ENCODE data around the gene ATG9A. TPM values are rescaled to one million over a fixed set of nuclear protein-coding genes. Genes with fewer than 3 reads are reported as not detected.

The ATG9A gene
- total RNA-seq, 1 experiment from 2014 or later: 42.9 TPM

- H3K27me3 Mint-ChIP-seq (ENCODE audit: low read depth): no peaks in the 10 kb centered on the region
- peaks cover 12% of the 10 kb centered on the region for H3K4me1 Mint-ChIP-seq
- peak overlapping the region; percentile 69 for H3K4me3 Mint-ChIP-seq
- H3K36me3 Mint-ChIP-seq: peaks cover 47% of the 10 kb centered on the region
- no peak for ATAC-seq
- ChIA-PET POLR2A (interaction anchor here (0.5 to 2.4 kb wide), 4 partner anchors 10 to 25 kb away, joined by 3 to 18 read pairs (median 9); partner anchors contain the start of genes ABCB6, GLB1L, STK16 and TUBA4B), CTCF (interaction anchor here (1.2 to 2.4 kb wide), 4 partner anchors 10 to 67 kb away, joined by 4 to 21 read pairs (median 7); partner anchors contain the start of gene ABCB6)
- H3K9me3 Mint-ChIP-seq: no peaks in the 10 kb centered on the region
- no peak overlapping the region for H3K27ac Mint-ChIP-seq
- no peak for DNase-seq (ENCODE audit: low spot score)
- TF ChIP-seq ETV6 (CRISPR knock-in tag; IDR thresholded peaks at IDR 0.05): no peak
- TF ChIP-seq NFE2L1 (CRISPR knock-in tag; IDR thresholded peaks at IDR 0.05): no peak
Observed at GRCh38 chr2:219228041-219228910, 1.2 kb downstream of the ATG9A start.

DNA sequence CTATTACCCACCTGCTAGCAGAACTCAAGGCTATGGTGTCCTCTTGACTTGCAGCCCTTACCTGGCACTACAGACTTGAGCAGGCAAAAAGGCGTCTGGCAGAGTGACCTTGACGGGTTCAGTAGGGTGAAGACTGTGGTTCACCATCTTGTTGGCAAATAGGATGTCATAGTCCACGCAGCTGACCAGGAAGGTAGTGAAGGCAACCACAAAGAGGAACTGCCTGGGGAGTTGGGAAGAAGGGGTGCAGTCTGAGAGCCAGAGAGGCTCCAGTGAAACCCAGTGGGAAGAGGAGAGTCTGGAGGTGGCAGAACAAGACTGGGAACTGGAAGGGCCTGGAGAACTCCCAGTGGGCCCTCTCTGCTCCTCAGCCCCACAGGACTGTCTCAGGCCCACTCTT, 4.1 kb downstream of the ATG9A start:
- Mint-ChIP-seq H3K4me1 (peaks cover 10% of the 10 kb centered on the region), H3K27ac (no peak overlapping the region), H3K9me3 (no peaks in the 10 kb centered on the region), H3K36me3 (peaks cover 43% of the 10 kb centered on the region), H3K4me3 (no peak overlapping the region), H3K27me3 (ENCODE audit: low read depth) (no peaks in the 10 kb centered on the region)
- ATAC-seq (no peak), DNase-seq (ENCODE audit: low spot score) (no peak)
- POLR2A ChIA-PET: no interaction called here
- TF ChIP-seq, protein P1, sequence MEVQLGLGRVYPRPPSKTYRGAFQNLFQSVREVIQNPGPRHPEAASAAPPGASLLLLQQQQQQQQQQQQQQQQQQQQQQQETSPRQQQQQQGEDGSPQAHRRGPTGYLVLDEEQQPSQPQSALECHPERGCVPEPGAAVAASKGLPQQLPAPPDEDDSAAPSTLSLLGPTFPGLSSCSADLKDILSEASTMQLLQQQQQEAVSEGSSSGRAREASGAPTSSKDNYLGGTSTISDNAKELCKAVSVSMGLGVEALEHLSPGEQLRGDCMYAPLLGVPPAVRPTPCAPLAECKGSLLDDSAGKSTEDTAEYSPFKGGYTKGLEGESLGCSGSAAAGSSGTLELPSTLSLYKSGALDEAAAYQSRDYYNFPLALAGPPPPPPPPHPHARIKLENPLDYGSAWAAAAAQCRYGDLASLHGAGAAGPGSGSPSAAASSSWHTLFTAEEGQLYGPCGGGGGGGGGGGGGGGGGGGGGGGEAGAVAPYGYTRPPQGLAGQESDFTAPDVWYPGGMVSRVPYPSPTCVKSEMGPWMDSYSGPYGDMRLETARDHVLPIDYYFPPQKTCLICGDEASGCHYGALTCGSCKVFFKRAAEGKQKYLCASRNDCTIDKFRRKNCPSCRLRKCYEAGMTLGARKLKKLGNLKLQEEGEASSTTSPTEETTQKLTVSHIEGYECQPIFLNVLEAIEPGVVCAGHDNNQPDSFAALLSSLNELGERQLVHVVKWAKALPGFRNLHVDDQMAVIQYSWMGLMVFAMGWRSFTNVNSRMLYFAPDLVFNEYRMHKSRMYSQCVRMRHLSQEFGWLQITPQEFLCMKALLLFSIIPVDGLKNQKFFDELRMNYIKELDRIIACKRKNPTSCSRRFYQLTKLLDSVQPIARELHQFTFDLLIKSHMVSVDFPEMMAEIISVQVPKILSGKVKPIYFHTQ (CRISPR knock-in tag; IDR thresholded peaks at IDR 0.05): no peak
- TF ChIP-seq, protein P2, sequence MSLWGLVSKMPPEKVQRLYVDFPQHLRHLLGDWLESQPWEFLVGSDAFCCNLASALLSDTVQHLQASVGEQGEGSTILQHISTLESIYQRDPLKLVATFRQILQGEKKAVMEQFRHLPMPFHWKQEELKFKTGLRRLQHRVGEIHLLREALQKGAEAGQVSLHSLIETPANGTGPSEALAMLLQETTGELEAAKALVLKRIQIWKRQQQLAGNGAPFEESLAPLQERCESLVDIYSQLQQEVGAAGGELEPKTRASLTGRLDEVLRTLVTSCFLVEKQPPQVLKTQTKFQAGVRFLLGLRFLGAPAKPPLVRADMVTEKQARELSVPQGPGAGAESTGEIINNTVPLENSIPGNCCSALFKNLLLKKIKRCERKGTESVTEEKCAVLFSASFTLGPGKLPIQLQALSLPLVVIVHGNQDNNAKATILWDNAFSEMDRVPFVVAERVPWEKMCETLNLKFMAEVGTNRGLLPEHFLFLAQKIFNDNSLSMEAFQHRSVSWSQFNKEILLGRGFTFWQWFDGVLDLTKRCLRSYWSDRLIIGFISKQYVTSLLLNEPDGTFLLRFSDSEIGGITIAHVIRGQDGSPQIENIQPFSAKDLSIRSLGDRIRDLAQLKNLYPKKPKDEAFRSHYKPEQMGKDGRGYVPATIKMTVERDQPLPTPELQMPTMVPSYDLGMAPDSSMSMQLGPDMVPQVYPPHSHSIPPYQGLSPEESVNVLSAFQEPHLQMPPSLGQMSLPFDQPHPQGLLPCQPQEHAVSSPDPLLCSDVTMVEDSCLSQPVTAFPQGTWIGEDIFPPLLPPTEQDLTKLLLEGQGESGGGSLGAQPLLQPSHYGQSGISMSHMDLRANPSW (CRISPR knock-in tag; conservative IDR thresholded peaks at IDR 0.05; ENCODE audit: low read depth): no peak
- TF ChIP-seq IRF2 (CRISPR knock-in tag; IDR thresholded peaks at IDR 0.05; ENCODE audit: borderline replicate concordance, low read depth) (no peak), ZNF219 (CRISPR knock-in tag; IDR thresholded peaks at IDR 0.05; ENCODE audit: borderline replicate concordance) (no peak), ARID4B (CRISPR knock-in tag; IDR thresholded peaks at IDR 0.05; ENCODE audit: borderline replicate concordance) (no peak), TCF7 (CRISPR knock-in tag; IDR thresholded peaks at IDR 0.05; ENCODE audit: low read depth) (no peak)
- TF ChIP-seq, protein P3, sequence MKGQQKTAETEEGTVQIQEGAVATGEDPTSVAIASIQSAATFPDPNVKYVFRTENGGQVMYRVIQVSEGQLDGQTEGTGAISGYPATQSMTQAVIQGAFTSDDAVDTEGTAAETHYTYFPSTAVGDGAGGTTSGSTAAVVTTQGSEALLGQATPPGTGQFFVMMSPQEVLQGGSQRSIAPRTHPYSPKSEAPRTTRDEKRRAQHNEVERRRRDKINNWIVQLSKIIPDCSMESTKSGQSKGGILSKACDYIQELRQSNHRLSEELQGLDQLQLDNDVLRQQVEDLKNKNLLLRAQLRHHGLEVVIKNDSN (CRISPR knock-in tag; IDR thresholded peaks at IDR 0.05): no peak
- CTCF ChIA-PET: no interaction called here
